ENCODE results near the gene CSPG4.
A peak's percentile ranks its signal among the peaks of the same experiment; 100 is the strongest.
"Not testable (repeated sequence)": the region's sequence is repeated elsewhere in the genome, so short reads cannot be mapped to it uniquely, and the experiment has no call there.

CSPG4 gene

DNA sequence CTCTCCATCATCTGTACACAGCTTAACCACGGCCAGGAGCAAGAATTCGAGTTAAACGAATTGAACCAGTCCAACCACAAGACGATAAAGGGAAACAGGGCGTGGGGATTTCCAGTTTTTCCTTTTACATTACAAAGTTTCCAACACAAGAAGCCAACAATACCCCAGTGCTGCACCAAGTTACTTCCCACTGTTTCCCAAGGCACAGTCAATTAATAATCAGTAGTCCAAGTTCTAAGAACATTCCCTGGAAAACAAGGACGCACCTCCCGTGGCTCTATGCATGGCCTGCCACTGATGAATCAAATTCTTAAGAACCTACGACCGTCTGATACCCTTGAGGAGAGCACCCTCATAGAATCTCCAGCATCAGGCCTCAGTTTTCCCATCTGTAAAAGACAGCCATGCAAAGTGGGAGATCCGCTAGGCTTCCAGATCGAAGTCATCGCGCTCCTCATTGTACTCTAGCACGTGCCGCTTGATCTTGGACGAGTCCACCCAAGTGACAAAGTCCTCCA, 73.4 kb downstream of the CSPG4 start:
- peaks cover 4% of the 10 kb centered on the region; the same call in 1 of the 2 replicates for H3K36me3 ChIP-seq (ENCODE audit: insufficient read depth, low read length)
- H3K9me3 ChIP-seq (ENCODE audit: low read depth, low read length): no peaks in the 10 kb centered on the region
- H3K4me3 ChIP-seq: peak overlapping the region; percentile 91
- peak overlapping the region; percentile 89 for H3K9ac ChIP-seq (ENCODE audit: insufficient read length)
- H3K27ac ChIP-seq: peak overlapping the region; percentile 44; the same call in 1 of the 2 replicates
- no peak for DNase-seq (ENCODE audit: low read depth, low spot score)
- TF ChIP-seq POLR2AphosphoS5 (IDR thresholded peaks at IDR 0.05; ENCODE audit: borderline replicate concordance, low read depth, low read length) (no peak), EZH2 (IDR thresholded peaks at IDR 0.05) (no peak), FOXP2 (optimal IDR thresholded peaks at IDR 0.05; ENCODE audit: control extremely low read depth, extremely low read length, insufficient read depth) (no peak)

- no peak overlapping the region for H3K4me3 ChIP-seq
These were observed 75.2 kb downstream of the CSPG4 start for GRCh38 chr15:75637245-75638009.

GRCh38 chr15:75636026-75636425, 76.6 kb downstream of the CSPG4 start:
- H3K27ac ChIP-seq: no peak overlapping the region
- H3K36me3 ChIP-seq (ENCODE audit: insufficient read depth, low read length): peaks cover 4% of the 10 kb centered on the region; the same call in 1 of the 2 replicates
- no peak overlapping the region for H3K4me3 ChIP-seq
- H3K9ac ChIP-seq (ENCODE audit: insufficient read length): no peak overlapping the region
- no peak for TF ChIP-seq EZH2 (IDR thresholded peaks at IDR 0.05)
- TF ChIP-seq FOXP2 (optimal IDR thresholded peaks at IDR 0.05; ENCODE audit: control extremely low read depth, extremely low read length, insufficient read depth): no peak
- no peaks in the 10 kb centered on the region for H3K9me3 ChIP-seq (ENCODE audit: low read depth, low read length)
- DNase-seq (ENCODE audit: low read depth, low spot score): no peak

More at GRCh38 chr15:75637245-75638009, 75.2 kb downstream of the CSPG4 start:
- Histone ChIP-seq H3K9me3 (ENCODE audit: low read depth, low read length) (no peaks in the 10 kb centered on the region), H3K36me3 (ENCODE audit: insufficient read depth, low read length) (peaks cover 4% of the 10 kb centered on the region; the same call in 1 of the 2 replicates), H3K27ac (no peak overlapping the region), H3K9ac (ENCODE audit: insufficient read length) (no peak overlapping the region)
- TF ChIP-seq POLR2AphosphoS5 (IDR thresholded peaks at IDR 0.05; ENCODE audit: borderline replicate concordance, low read depth, low read length): no peak
- no peak for TF ChIP-seq FOXP2 (optimal IDR thresholded peaks at IDR 0.05; ENCODE audit: control extremely low read depth, extremely low read length, insufficient read depth)
- TF ChIP-seq EZH2 (IDR thresholded peaks at IDR 0.05): no peak
- DNase-seq (ENCODE audit: low read depth, low spot score): no peak

DNA sequence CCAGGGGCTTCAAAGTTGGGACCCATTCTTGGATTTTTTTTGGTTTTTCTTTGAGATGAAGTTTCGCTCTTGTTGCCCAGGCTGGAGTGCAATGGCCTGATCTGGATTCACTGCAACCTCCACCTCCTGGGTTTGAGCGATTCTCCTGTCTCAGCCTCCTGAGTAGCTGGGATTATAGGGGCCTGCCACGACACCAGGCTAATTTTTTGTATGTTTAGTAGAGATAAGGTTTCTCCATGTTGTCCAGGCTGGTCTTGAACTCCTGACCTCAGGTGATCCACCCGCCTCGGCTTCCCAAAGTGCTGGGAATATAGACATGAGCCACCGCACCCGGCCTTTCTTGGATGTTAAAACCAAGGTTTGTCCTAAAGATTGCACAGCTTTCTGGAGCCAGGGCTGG, 78.7 kb downstream of the CSPG4 start:
- H3K9ac ChIP-seq (ENCODE audit: insufficient read length); H3K4me3 ChIP-seq; H3K9me3 ChIP-seq (ENCODE audit: low read depth, low read length); H3K36me3 ChIP-seq (ENCODE audit: insufficient read depth, low read length); H3K27ac ChIP-seq; DNase-seq (ENCODE audit: low read depth, low spot score): not testable (repeated sequence)

GRCh38 chr15:75631935-75632334, 80.7 kb downstream of the CSPG4 start:
- Histone ChIP-seq H3K9ac (ENCODE audit: insufficient read length) (no peak overlapping the region), H3K9me3 (ENCODE audit: low read depth, low read length) (no peaks in the 10 kb centered on the region), H3K27ac (no peak overlapping the region), H3K4me3 (no peak overlapping the region), H3K36me3 (ENCODE audit: insufficient read depth, low read length) (no peaks in the 10 kb centered on the region)
- no peak for TF ChIP-seq FOXP2 (optimal IDR thresholded peaks at IDR 0.05; ENCODE audit: control extremely low read depth, extremely low read length, insufficient read depth)
- no peak for TF ChIP-seq EZH2 (IDR thresholded peaks at IDR 0.05)
- no peak for TF ChIP-seq POLR2AphosphoS5 (IDR thresholded peaks at IDR 0.05; ENCODE audit: borderline replicate concordance, low read depth, low read length)
- no peak for DNase-seq (ENCODE audit: low read depth, low spot score)

- Histone ChIP-seq H3K36me3 (ENCODE audit: insufficient read depth, low read length) (no peaks in the 10 kb centered on the region), H3K9ac (ENCODE audit: insufficient read length) (peak within 1 kb of the TSS; percentile 94), H3K9me3 (ENCODE audit: low read depth, low read length) (no peaks in the 10 kb centered on the region), H3K27ac (peak within 1 kb of the TSS; percentile 92), H3K4me3 (peak within 1 kb of the TSS; percentile 94)
- TF ChIP-seq FOXP2 (optimal IDR thresholded peaks at IDR 0.05; ENCODE audit: control extremely low read depth, extremely low read length, insufficient read depth) (no peak), POLR2AphosphoS5 (IDR thresholded peaks at IDR 0.05; ENCODE audit: borderline replicate concordance, low read depth, low read length) (peak; percentile 94), EZH2 (IDR thresholded peaks at IDR 0.05) (no peak)
- peak; percentile 58 for DNase-seq (ENCODE audit: low read depth, low spot score)
These were observed 86.9 kb downstream of the CSPG4 start, which contains the start of gene SNUPN for GRCh38 chr15:75625542-75626347. Gene SNUPN, minus strand, starts transcription at chr15:75625725. Its CDS starts 4,674 bp downstream, at chr15:75621051.
